SK-N-SH treated with all-trans-retinoic acid at 6 μM for 48 hours (cell line): ENCODE measurements around the gene TMEM244.

Source experiments
- ATAC-seq: fragments of 200-7000 bp; cut with Tn5 transposase; 3 replicates; pipeline ENCODE4 v1.9.1; 2020; ENCODE audit warnings: mild to moderate bottlenecking, moderate library complexity
- ARNTL ChIP-seq: fragments of 450-650 bp; formaldehyde crosslinking; IDR thresholded peaks from 2 replicates; pipeline ENCODE4 v1.5.0; 2020; ENCODE audit warnings: low read depth, mild to moderate bottlenecking, moderate library complexity, borderline replicate concordance
- ESRRG ChIP-seq: fragments of 250-450 bp; sonication (Bioruptor Pico); IDR thresholded peaks from 2 replicates; pipeline ENCODE4 v1.6.1; 2021; ENCODE audit warnings: mild to moderate bottlenecking
- ISL1 ChIP-seq: fragments of 250-450 bp; sonication (Bioruptor Pico); IDR thresholded peaks from 2 replicates; pipeline ENCODE4 v2.1.2; 2022; ENCODE audit warnings: mild to moderate bottlenecking, moderate library complexity
- OSR1 ChIP-seq: fragments of 250-450 bp; sonication (Bioruptor Pico); IDR thresholded peaks from 2 replicates; pipeline ENCODE4 v1.8.0; 2022; ENCODE audit warnings: moderate library complexity, mild to moderate bottlenecking, inconsistent platforms
- PPARA ChIP-seq: fragments of 250-450 bp; sonication (Bioruptor Pico); IDR thresholded peaks from 2 replicates; pipeline ENCODE4 v1.5.0; 2020; ENCODE audit warnings: mild to moderate bottlenecking, borderline replicate concordance
- RARB ChIP-seq: fragments of 250-450 bp; sonication (Bioruptor Pico); IDR thresholded peaks from 2 replicates; pipeline ENCODE4 v1.8.0; 2021; ENCODE audit warnings: mild to moderate bottlenecking, moderate library complexity
- TCF4 ChIP-seq: fragments of 250-450 bp; sonication (Bioruptor Pico); IDR thresholded peaks from 2 replicates; pipeline ENCODE4 v1.8.0; 2021; ENCODE audit warnings: mild to moderate bottlenecking, moderate library complexity, borderline replicate concordance
- TOX ChIP-seq: fragments of 250-450 bp; sonication (Bioruptor Pico); IDR thresholded peaks from 2 replicates; pipeline ENCODE4 v1.8.0; 2021; ENCODE audit warnings: mild to moderate bottlenecking, moderate library complexity, borderline replicate concordance
- ZC3H10 ChIP-seq: fragments of 250-450 bp; sonication (Bioruptor Pico); IDR thresholded peaks from 2 replicates; pipeline ENCODE4 v1.5.1; 2021; ENCODE audit warnings: mild to moderate bottlenecking, moderate library complexity
- ZFP3 ChIP-seq: fragments of 250-450 bp; sonication (Bioruptor Pico); IDR thresholded peaks from 2 replicates; pipeline ENCODE4 v1.5.0; 2020; ENCODE audit warnings: mild to moderate bottlenecking, moderate library complexity
- ZFP30 ChIP-seq: fragments of 450-650 bp; formaldehyde crosslinking; IDR thresholded peaks from 2 replicates; pipeline ENCODE4 v1.5.0; 2022; ENCODE audit warnings: mild to moderate bottlenecking, moderate library complexity
- ZNF565 ChIP-seq: fragments of 450-650 bp; formaldehyde crosslinking; conservative IDR thresholded peaks from 2 replicates; pipeline ENCODE4 v1.5.0; 2020; ENCODE audit warnings: low read depth, mild to moderate bottlenecking, moderate library complexity
- ZNF8 ChIP-seq: fragments of 450-650 bp; formaldehyde crosslinking; IDR thresholded peaks from 2 replicates; pipeline ENCODE4 v1.5.0; 2020; ENCODE audit warnings: mild to moderate bottlenecking, moderate library complexity
- TF ChIP-seq, protein P1 (sequence below): fragments of 250-450 bp; sonication (Bioruptor Pico); IDR thresholded peaks from 2 replicates; pipeline ENCODE4 v1.5.1; 2020; ENCODE audit warnings: low read depth, mild to moderate bottlenecking, moderate library complexity

The TMEM244 gene

DNA sequence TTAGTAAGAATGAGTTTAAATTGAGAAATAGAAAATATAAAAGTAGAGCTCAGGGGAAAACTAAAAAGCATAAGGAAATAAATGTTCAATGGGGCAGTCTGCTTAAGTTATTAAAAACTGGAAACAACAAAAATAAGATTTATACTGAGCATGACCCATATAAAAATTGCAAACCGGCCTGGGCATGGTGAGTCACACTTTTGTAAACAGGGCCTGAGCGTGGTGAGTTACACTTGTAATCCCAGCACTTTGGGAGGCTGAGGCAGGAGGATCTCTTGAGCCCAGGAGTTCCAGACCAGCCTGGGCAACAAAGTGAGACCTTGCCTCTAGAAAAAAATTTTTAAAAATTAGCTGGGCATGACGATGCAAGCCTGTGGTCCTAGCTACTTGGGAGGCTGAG, 74.6 kb downstream of the TMEM244 start (continued):
- TF ChIP-seq ZFP30 (CRISPR knock-in tag) (no peak), RARB (CRISPR knock-in tag) (no peak), TOX (CRISPR knock-in tag) (no peak), ESRRG (CRISPR knock-in tag) (no peak), ARNTL (CRISPR knock-in tag) (no peak), ZNF8 (CRISPR knock-in tag) (no peak), ISL1 (CRISPR knock-in tag) (no peak), TCF4 (CRISPR knock-in tag) (no peak)
- TF ChIP-seq, protein P1, sequence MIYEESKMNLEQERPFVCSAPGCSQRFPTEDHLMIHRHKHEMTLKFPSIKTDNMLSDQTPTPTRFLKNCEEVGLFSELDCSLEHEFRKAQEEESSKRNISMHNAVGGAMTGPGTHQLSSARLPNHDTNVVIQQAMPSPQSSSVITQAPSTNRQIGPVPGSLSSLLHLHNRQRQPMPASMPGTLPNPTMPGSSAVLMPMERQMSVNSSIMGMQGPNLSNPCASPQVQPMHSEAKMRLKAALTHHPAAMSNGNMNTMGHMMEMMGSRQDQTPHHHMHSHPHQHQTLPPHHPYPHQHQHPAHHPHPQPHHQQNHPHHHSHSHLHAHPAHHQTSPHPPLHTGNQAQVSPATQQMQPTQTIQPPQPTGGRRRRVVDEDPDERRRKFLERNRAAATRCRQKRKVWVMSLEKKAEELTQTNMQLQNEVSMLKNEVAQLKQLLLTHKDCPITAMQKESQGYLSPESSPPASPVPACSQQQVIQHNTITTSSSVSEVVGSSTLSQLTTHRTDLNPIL (CRISPR knock-in tag): no peak
- TF ChIP-seq, all 23 proteins: peak for 0

DNA sequence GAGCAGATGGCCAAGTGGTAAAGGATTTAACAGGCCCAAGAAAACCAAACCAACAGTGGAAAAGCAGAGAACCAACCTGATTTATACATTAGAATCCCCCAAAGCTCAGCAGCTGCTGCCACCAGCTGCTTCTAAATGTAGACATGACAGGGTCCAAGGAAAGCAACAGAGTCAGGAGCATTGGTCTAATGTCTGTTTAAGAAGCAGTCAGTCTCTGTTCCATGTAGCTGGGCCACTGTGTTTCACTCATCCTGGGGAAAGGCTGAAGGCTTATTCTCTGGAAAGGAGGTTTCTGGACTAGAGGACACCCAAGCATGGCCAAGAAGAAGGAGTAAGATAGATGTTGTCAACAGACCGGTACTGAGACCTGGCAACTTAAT, 75.4 kb downstream of the TMEM244 start:
- TF ChIP-seq ZNF8 (CRISPR knock-in tag) (no peak), OSR1 (CRISPR knock-in tag) (no peak), PPARA (CRISPR knock-in tag) (no peak), RARB (CRISPR knock-in tag) (no peak), ZC3H10 (no peak), ZNF565 (CRISPR knock-in tag) (no peak)
- no peak; the same call in 2 of the 3 replicates for ATAC-seq

DNA sequence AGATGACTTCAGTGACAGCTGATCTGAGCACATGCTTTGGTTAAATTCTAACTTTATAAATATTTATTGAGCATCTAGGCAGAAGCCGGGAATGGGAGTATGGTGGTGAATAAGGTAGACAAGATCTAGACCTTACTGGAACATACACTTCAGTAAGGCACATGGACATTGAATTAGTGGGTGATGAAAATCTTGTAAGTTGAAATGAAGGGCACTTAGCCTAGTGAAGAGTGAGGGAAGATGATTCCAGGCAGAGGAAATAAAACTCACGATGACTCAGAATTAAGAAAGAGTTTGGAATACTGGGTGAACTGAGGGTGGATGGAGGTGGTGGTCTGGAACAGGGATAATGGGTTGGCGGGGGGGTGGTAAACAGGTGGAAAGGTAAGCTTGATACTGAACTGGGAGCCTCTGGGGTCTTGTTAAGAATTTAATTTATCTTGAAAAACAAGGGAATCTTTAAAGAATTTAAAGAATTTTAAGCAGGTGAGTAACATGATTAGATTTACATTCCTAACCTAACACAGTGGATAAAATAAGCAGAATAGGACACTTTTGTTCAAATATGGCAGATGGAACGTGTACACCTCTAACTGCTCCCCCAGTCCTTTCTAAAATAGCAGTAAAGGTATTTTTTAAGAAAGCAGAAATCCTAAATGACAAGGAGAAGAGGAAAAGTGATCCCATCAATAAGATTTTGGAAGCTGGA, 75.9 kb downstream of the TMEM244 start:
- ATAC-seq: peak; percentile 71
- no peak for TF ChIP-seq ARNTL (CRISPR knock-in tag)
- TF ChIP-seq ESRRG (CRISPR knock-in tag): no peak
- no peak for TF ChIP-seq ZFP3 (CRISPR knock-in tag)
- no peak for TF ChIP-seq ZNF565 (CRISPR knock-in tag)
- TF ChIP-seq TCF4 (CRISPR knock-in tag): no peak
- TF ChIP-seq, protein P1 (CRISPR knock-in tag): no peak
